K562 (cell line): ENCODE results near the gene CD300LG.

ENCODE experiments used
- ARHGAP35 ChIP-seq: fragments of 450-650 bp; IDR thresholded peaks from 2 replicates; pipeline ENCODE4 v1.6.1; 2018; ENCODE audit not compliant: partially characterized antibody
- ARID1B ChIP-seq: fragments of 450-650 bp; IDR thresholded peaks from 2 replicates; pipeline ENCODE4 v1.6.1; 2016; ENCODE audit warnings: antibody characterized with exemption, mild to moderate bottlenecking, inconsistent platforms
- ATF3 ChIP-seq, 2 experiments: fragments of 450-650 bp in 1 of 2; sonication (generic) in 1 of 2; formaldehyde crosslinking in 1 of 2; IDR thresholded peaks in 1 of 2; conservative IDR thresholded peaks in 1 of 2; 2 replicates each; pipeline versions ENCODE4 v1.6.1 to v1.8.1; 2016 to 2023; ENCODE audit warnings: mild to moderate bottlenecking in 2 of 2, moderate library complexity in 2 of 2, inconsistent platforms in 1 of 2, missing genetic modification reagents in 1 of 2
- ETS1 ChIP-seq: conservative IDR thresholded peaks from 2 replicates; pipeline ENCODE4 v1.6.1; 2011; ENCODE audit warnings: low read depth, mild to moderate bottlenecking, low read length; ENCODE audit not compliant: control insufficient read depth
- JUNB ChIP-seq: fragments of 450-650 bp; formaldehyde crosslinking; conservative IDR thresholded peaks from 2 replicates; pipeline ENCODE4 v1.4.0; 2020; ENCODE audit warnings: mild to moderate bottlenecking
- NR1H2 ChIP-seq: sonication (generic); formaldehyde crosslinking; IDR thresholded peaks from 2 replicates; pipeline ENCODE4 v1.4.0; 2020; ENCODE audit warnings: mild to moderate bottlenecking, missing genetic modification reagents
- PBX2 ChIP-seq, 2 experiments: IDR thresholded peaks in 1 of 2; conservative IDR thresholded peaks in 1 of 2; 2 replicates each; pipeline ENCODE4 v1.6.1; 2016; ENCODE audit warnings: low read depth in 2 of 2, mild to moderate bottlenecking in 1 of 2, missing compliant biosample characterization in 1 of 2, missing genetic modification characterization in 1 of 2, moderate library complexity in 1 of 2
- PHB2 ChIP-seq: fragments of 450-650 bp; IDR thresholded peaks from 2 replicates; pipeline ENCODE4 v1.6.1; 2017; ENCODE audit warnings: low read depth
- PHF8 ChIP-seq: fragments of 200-600 bp; sonication (generic); IDR thresholded peaks from 2 replicates; pipeline ENCODE4 v1.6.1; 2012; ENCODE audit warnings: mixed run types, mild to moderate bottlenecking, inconsistent platforms, low read length, moderate library complexity, borderline replicate concordance
- TOE1 ChIP-seq, 2 experiments: fragments of 450-650 bp in 1 of 2; sonication (generic) in 1 of 2; formaldehyde crosslinking in 1 of 2; IDR thresholded peaks; 2 replicates each; pipeline versions ENCODE4 v1.7.1 to v1.8.0; 2016 to 2022; ENCODE audit warnings: borderline replicate concordance in 2 of 2, mild to moderate bottlenecking in 2 of 2, antibody characterized with exemption in 1 of 2, inconsistent platforms in 1 of 2, low read depth in 1 of 2, missing genetic modification reagents in 1 of 2, moderate library complexity in 1 of 2
- YY1 ChIP-seq, 3 experiments: IDR thresholded peaks; 2 replicates each; pipeline ENCODE4 v1.6.1; 2011; ENCODE audit warnings: low read length in 2 of 3, mild to moderate bottlenecking in 2 of 3, moderate library complexity in 2 of 3, borderline replicate concordance in 1 of 3, control low read depth in 1 of 3, low read depth in 1 of 3; ENCODE audit not compliant: insufficient read depth in 3 of 3, insufficient replicate concordance in 2 of 3, control insufficient read depth in 1 of 3, insufficient read length in 1 of 3; ENCODE audit errors: extremely low read depth in 1 of 3
- ZNF232 ChIP-seq: sonication (generic); formaldehyde crosslinking; IDR thresholded peaks from 2 replicates; pipeline ENCODE4 v1.8.0; 2022; ENCODE audit warnings: mild to moderate bottlenecking, missing genetic modification reagents
- TF ChIP-seq, protein P1 (sequence below), 3 experiments: IDR thresholded peaks in 2 of 3; conservative IDR thresholded peaks in 1 of 3; 2 replicates each; pipeline ENCODE4 v1.5.1; 2011 to 2012; ENCODE audit warnings: low read length in 3 of 3, mild to moderate bottlenecking in 3 of 3, control low read depth in 2 of 3, improper control_type of control experiment in 1 of 3, inconsistent platforms in 1 of 3, low read depth in 1 of 3, mixed read lengths in 1 of 3, moderate library complexity in 1 of 3; ENCODE audit not compliant: insufficient read depth in 2 of 3

GRCh38 chr17:43898446-43898845 is 51.5 kb downstream of the CD300LG start:
- no peak for TF ChIP-seq ETS1
- TF ChIP-seq ZNF232 = no peak
- TF ChIP-seq, protein P1, sequence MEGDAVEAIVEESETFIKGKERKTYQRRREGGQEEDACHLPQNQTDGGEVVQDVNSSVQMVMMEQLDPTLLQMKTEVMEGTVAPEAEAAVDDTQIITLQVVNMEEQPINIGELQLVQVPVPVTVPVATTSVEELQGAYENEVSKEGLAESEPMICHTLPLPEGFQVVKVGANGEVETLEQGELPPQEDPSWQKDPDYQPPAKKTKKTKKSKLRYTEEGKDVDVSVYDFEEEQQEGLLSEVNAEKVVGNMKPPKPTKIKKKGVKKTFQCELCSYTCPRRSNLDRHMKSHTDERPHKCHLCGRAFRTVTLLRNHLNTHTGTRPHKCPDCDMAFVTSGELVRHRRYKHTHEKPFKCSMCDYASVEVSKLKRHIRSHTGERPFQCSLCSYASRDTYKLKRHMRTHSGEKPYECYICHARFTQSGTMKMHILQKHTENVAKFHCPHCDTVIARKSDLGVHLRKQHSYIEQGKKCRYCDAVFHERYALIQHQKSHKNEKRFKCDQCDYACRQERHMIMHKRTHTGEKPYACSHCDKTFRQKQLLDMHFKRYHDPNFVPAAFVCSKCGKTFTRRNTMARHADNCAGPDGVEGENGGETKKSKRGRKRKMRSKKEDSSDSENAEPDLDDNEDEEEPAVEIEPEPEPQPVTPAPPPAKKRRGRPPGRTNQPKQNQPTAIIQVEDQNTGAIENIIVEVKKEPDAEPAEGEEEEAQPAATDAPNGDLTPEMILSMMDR (IDR thresholded peaks at IDR 0.05 in 2 of 3, conservative IDR thresholded peaks at IDR 0.05 in 1 of 3; ENCODE audit: insufficient read depth in 2 of 3, low read depth in 1 of 3, low read length in 3 of 3) = no peak
- no peak for TF ChIP-seq TOE1 (IDR thresholded peaks at IDR 0.05; ENCODE audit: borderline replicate concordance)
- TF ChIP-seq TOE1 (CRISPR knock-in tag; IDR thresholded peaks at IDR 0.05; ENCODE audit: borderline replicate concordance, low read depth) = no peak
- TF ChIP-seq NR1H2 (CRISPR knock-in tag) = no peak
- TF ChIP-seq PHF8 = no peak
- TF ChIP-seq PHB2 = no peak
- TF ChIP-seq ARID1B = no peak
- TF ChIP-seq JUNB = no peak
- TF ChIP-seq ARHGAP35 = no peak
- TF ChIP-seq YY1 (IDR thresholded peaks at IDR 0.05; ENCODE audit: borderline replicate concordance in 1 of 3, control insufficient read depth in 1 of 3, extremely low read depth in 1 of 3, insufficient read depth in 3 of 3, insufficient read length in 1 of 3, insufficient replicate concordance in 2 of 3, low read depth in 1 of 3, low read length in 2 of 3) = no peak
- no peak for TF ChIP-seq PBX2 (CRISPR knock-in tag; IDR thresholded peaks at IDR 0.05; ENCODE audit: low read depth)
- no peak for TF ChIP-seq PBX2 (tag; conservative IDR thresholded peaks at IDR 0.05; ENCODE audit: low read depth)
- no peak for TF ChIP-seq ATF3 (IDR thresholded peaks at IDR 0.05)
- no peak for TF ChIP-seq ATF3 (CRISPR knock-in tag; conservative IDR thresholded peaks at IDR 0.05)
